Adipocyte (in vitro differentiated cells): ENCODE measurements around the gene DSG4.

Source experiments
- DNase-seq: peaks from one replicate; pipeline ENCODE4 v3.0.0-alpha.2; 2015; ENCODE audit warnings: low read depth
- H3K27me3 ChIP-seq: replicated peaks from 2 replicates; pipeline ENCODE4 v1.7.0; 2013; ENCODE audit warnings: mild to moderate bottlenecking, low read length, moderate library complexity; ENCODE audit not compliant: control insufficient read depth, insufficient read depth
- H3K36me3 ChIP-seq: 2 replicates; pipeline ENCODE4 v1.7.0; 2013; ENCODE audit warnings: low read length, mild to moderate bottlenecking, moderate library complexity; ENCODE audit not compliant: control insufficient read depth, insufficient read depth, severe bottlenecking
- H3K4me1 ChIP-seq: 2 replicates; pipeline ENCODE4 v1.7.0; 2013; ENCODE audit warnings: mild to moderate bottlenecking, low read length, moderate library complexity; ENCODE audit not compliant: control insufficient read depth, insufficient read depth
- H3K4me3 ChIP-seq: 2 replicates; pipeline ENCODE4 v1.7.0; 2013; ENCODE audit warnings: mild to moderate bottlenecking, low read length, moderate library complexity
- H3K9ac ChIP-seq: 2 replicates; pipeline ENCODE4 v1.7.0; 2013; ENCODE audit warnings: mild to moderate bottlenecking, low read length, moderate library complexity
- H3K9me3 ChIP-seq: 2 replicates; pipeline ENCODE4 v1.7.0; 2013; ENCODE audit warnings: mild to moderate bottlenecking, low read length, moderate library complexity; ENCODE audit not compliant: control insufficient read depth

Gene DSG4

GRCh38 chr18:31430072-31430471 is 53.5 kb downstream of the DSG4 start:
- Histone ChIP-seq H3K9me3 (peaks cover 16% of the 10 kb centered on the region), H3K4me1 (peaks cover 5% of the 10 kb centered on the region), H3K36me3 (no peaks in the 10 kb centered on the region), H3K9ac (no peak overlapping the region), H3K27me3 (peaks cover 11% of the 10 kb centered on the region), H3K4me3 (no peak overlapping the region)
- no peak for DNase-seq

- no peaks in the 10 kb centered on the region for H3K36me3 ChIP-seq
Measured at GRCh38 chr18:31430554-31430953, 54.0 kb downstream of the DSG4 start.

DNA sequence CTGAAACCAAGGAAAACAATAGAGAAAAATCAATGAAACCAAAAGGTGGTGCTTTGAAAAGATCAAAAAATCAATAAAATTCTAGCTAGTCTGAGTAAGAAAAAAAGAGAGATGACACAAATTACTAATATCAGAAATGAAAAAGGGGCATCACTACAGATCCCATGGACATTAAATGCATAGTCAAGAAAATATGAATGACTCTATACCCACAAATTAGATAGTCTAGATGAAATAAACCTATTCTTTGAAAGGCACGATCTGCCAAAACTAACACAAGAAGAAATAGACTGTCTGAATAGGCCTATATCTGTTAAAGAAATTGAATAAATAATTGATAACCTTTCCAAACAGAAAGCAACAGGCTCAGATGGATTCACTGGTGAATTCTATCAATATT is 55.7 kb downstream of the DSG4 start:
- no peak overlapping the region for H3K9ac ChIP-seq
- H3K9me3 ChIP-seq, result peaks cover 16% of the 10 kb centered on the region
- H3K4me3 ChIP-seq, result no peak overlapping the region
- H3K27me3 ChIP-seq, result peaks cover 5% of the 10 kb centered on the region
- H3K36me3 ChIP-seq, result no peaks in the 10 kb centered on the region
- no peak for DNase-seq
- no peaks in the 10 kb centered on the region for H3K4me1 ChIP-seq

More at GRCh38 chr18:31430554-31430953, 54.0 kb downstream of the DSG4 start:
- Histone ChIP-seq H3K9me3 (peaks cover 16% of the 10 kb centered on the region), H3K9ac (no peak overlapping the region), H3K4me3 (no peak overlapping the region), H3K27me3 (peaks cover 11% of the 10 kb centered on the region), H3K4me1 (peaks cover 5% of the 10 kb centered on the region)
- no peak for DNase-seq

- no peak overlapping the region for H3K4me3 ChIP-seq
- H3K9ac ChIP-seq, result no peak overlapping the region
- no peak for DNase-seq
- no peaks in the 10 kb centered on the region for H3K4me1 ChIP-seq
- H3K36me3 ChIP-seq, result no peaks in the 10 kb centered on the region
- H3K9me3 ChIP-seq, result peaks cover 12% of the 10 kb centered on the region
- no peaks in the 10 kb centered on the region for H3K27me3 ChIP-seq
Measured at GRCh38 chr18:31436825-31437224, 60.2 kb downstream of the DSG4 start.

GRCh38 chr18:31438402-31438801 is 61.8 kb downstream of the DSG4 start:
- no peaks in the 10 kb centered on the region for H3K27me3 ChIP-seq
- no peaks in the 10 kb centered on the region for H3K36me3 ChIP-seq
- no peak overlapping the region for H3K4me3 ChIP-seq
- H3K4me1 ChIP-seq, result no peaks in the 10 kb centered on the region
- DNase-seq, result no peak
- no peaks in the 10 kb centered on the region for H3K9me3 ChIP-seq
- H3K9ac ChIP-seq, result no peak overlapping the region

GRCh38 chr18:31439807-31440325 is 63.3 kb downstream of the DSG4 start:
- H3K9ac ChIP-seq, result no peak overlapping the region

DNA sequence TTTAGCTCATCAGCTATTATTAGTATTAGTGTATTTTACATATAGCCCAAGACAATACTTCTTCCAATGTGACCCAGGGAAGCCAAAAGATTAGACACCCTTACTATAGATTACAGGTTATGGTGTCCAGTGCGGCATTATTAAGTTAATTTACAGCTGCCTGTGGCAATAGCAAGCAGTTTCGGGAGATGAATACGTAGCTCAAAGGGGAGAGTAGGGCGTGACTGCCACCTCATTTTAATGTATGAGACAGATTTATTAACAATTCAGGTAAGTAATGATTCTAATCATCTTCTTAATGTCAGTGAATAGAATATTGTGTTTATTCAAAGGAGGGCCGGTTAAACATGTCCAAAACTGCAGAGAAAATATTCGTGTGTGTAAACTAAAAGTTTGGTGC is 64.2 kb downstream of the DSG4 start:
- peaks cover 4% of the 10 kb centered on the region for H3K27me3 ChIP-seq
- no peaks in the 10 kb centered on the region for H3K36me3 ChIP-seq
- H3K9ac ChIP-seq, result no peak overlapping the region
- no peaks in the 10 kb centered on the region for H3K9me3 ChIP-seq
- DNase-seq, result no peak
- no peak overlapping the region for H3K4me3 ChIP-seq
- no peaks in the 10 kb centered on the region for H3K4me1 ChIP-seq

More at GRCh38 chr18:31439807-31440325, 63.3 kb downstream of the DSG4 start:
- no peak for DNase-seq
- Histone ChIP-seq H3K4me3 (no peak overlapping the region), H3K4me1 (no peaks in the 10 kb centered on the region), H3K27me3 (peaks cover 4% of the 10 kb centered on the region), H3K36me3 (no peaks in the 10 kb centered on the region), H3K9me3 (no peaks in the 10 kb centered on the region)

DNA sequence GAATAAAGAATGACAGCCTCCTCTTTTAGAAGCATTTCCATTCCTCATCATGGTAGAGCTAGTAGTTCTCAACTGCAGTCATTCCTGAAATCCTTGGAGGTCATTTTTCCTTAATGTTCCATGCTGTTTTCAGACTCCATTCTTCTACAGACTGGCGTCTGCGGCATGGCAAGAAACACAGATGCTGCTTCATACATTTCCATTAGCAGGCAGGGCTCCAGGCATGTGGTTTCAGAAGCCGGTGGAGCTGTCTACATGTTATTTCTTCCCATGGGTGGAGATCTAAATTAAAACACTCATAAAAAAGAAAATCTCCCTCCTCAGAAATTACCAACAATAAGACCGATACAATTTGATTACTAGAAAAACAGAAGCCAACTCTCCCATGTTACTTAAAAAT is 64.9 kb downstream of the DSG4 start:
- Histone ChIP-seq H3K9me3 (no peaks in the 10 kb centered on the region), H3K27me3 (peaks cover 4% of the 10 kb centered on the region), H3K4me1 (no peaks in the 10 kb centered on the region), H3K4me3 (no peak overlapping the region), H3K9ac (no peak overlapping the region), H3K36me3 (no peaks in the 10 kb centered on the region)
- no peak for DNase-seq

DNA sequence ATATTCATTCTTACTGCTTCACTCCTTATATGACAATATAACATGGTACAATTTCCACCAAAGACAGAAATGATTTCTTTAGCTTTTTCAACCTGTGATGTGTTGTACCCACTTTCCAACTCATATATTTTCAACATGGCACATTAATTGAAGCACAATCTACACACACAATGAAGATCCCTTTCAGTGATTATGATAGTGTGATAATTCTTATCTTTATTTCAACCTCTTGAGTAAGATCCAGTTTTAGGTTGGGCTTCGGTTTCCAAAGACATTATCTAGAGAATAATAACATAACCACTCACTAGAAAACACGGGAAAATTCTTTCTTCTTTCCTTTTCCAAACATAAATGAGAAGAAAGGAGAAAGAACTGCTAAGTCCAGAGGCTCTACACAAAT is 67.6 kb downstream of the DSG4 start:
- Histone ChIP-seq H3K36me3 (no peaks in the 10 kb centered on the region), H3K9me3 (no peaks in the 10 kb centered on the region), H3K4me1 (no peaks in the 10 kb centered on the region), H3K4me3 (no peak overlapping the region), H3K9ac (no peak overlapping the region), H3K27me3 (peaks cover 4% of the 10 kb centered on the region)
- DNase-seq, result no peak

DNA sequence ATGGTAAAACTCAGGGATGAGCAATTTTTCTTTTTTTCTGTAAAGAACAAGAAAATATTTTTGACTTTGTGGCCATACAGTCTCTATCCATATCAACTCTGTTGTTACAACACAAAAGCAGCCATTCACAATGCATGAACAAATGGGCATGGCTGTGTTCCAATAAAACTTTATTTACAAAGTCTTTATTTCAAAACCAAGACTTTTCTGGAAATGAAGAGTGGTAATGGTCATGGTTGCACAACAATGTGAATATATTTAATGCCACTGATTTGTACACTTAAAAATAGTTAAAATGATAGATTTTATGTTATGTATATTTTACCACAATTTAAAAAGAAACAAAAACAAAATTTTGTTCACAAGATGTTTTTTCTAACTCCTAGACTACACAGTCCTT is 69.3 kb downstream of the DSG4 start:
- Histone ChIP-seq H3K4me1 (no peaks in the 10 kb centered on the region), H3K9me3 (no peaks in the 10 kb centered on the region), H3K27me3 (peaks cover 4% of the 10 kb centered on the region), H3K36me3 (no peaks in the 10 kb centered on the region), H3K4me3 (no peak overlapping the region), H3K9ac (no peak overlapping the region)
- no peak for DNase-seq

DNA sequence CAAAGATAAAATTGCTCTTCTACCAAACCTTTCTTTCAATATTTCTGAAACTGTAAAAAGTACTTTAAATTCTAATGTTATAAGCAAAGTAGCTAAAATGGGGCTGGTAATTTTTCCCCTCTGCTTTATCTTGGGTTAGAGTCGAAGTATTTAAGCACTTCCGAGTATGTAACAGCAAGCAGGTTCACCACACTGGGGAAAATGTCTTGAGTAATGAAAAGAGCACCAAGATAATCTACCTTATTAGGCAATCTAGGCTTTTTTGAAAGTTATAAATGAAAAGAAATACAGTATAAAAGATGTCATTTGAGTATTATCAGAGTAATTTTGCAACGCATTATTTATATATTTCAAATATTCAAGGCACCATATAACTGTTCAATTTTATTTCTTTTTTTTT is 70.3 kb downstream of the DSG4 start:
- no peaks in the 10 kb centered on the region for H3K36me3 ChIP-seq
- DNase-seq, result no peak
- no peak overlapping the region for H3K4me3 ChIP-seq
- no peak overlapping the region for H3K9ac ChIP-seq
- no peaks in the 10 kb centered on the region for H3K4me1 ChIP-seq
- H3K27me3 ChIP-seq, result peaks cover 4% of the 10 kb centered on the region
- H3K9me3 ChIP-seq, result no peaks in the 10 kb centered on the region

DNA sequence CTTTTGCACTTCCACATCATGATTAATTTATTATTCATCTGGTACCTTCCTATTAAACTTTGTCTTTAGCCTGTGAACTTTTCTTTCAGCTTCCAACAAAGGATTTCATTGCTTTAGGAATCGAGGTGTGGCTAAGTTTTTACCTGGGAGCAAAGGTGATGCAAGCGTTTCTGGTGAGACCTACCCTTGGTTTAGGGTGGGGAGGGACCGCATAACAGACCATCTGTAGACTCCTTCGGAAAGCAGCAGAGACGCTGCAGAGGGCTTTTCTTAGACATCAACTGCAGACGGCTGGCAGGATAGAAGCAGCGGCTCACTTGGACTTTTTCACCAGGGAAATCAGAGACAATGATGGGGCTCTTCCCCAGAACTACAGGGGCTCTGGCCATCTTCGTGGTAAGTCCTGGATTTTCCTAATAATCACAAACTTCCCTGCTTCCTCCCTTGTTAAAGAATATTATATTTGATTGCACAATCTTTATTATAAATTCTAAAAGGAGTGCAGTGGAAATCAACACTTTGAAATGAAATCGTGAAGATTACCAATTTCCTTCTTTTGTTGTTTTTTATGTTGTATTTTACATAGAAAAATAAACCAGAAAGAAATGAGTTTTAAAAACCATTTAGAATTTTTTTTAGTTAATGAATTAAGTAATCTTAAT is 71.1 kb downstream of the DSG4 start, which contains the start of gene DSG3:
Gene DSG3, plus strand, starts transcription at position 212 of the 662 bp plus-strand sequence. Its CDS starts 137 bp downstream, at position 349.
- no peak for DNase-seq
- Histone ChIP-seq H3K36me3 (no peaks in the 10 kb centered on the region), H3K9me3 (no peaks in the 10 kb centered on the region), H3K4me3 (no peak within 1 kb of the TSS), H3K4me1 (no peaks in the 10 kb centered on the region), H3K9ac (no peak within 1 kb of the TSS), H3K27me3 (peaks cover 4% of the 10 kb centered on the region)
